ENCODE results near the gene LILRB4.
A peak's percentile ranks its signal among the peaks of the same experiment; 100 is the strongest.

LILRB4 gene

DNA sequence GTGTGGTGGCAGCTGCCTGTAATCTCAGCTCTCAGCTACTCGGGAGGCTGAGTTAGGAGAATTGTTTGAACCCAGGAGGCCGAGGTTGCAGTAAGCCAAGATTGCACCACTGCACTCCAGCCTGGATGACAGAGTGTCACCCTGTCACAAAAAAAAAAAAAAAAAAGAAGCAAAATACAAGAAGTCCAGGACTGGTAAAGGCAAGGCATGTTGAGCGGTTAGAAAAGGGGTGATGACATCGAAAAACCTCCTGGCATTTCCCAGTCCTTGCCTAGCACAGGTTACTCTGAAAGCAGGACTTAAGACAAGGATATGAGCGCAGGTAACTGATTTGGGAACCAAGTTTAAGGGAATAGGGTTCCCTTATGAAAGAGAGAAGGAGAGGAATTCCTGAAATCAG, 2.5 kb upstream of the LILRB4 start:
- H3K27me3 ChIP-seq (replicated peaks; ENCODE audit: control insufficient read depth, insufficient read depth, low read length): no peaks in the 10 kb centered on the region
- DNase-seq (ENCODE audit: extremely low read depth, insufficient read length): no peak
- TF ChIP-seq, protein P1, sequence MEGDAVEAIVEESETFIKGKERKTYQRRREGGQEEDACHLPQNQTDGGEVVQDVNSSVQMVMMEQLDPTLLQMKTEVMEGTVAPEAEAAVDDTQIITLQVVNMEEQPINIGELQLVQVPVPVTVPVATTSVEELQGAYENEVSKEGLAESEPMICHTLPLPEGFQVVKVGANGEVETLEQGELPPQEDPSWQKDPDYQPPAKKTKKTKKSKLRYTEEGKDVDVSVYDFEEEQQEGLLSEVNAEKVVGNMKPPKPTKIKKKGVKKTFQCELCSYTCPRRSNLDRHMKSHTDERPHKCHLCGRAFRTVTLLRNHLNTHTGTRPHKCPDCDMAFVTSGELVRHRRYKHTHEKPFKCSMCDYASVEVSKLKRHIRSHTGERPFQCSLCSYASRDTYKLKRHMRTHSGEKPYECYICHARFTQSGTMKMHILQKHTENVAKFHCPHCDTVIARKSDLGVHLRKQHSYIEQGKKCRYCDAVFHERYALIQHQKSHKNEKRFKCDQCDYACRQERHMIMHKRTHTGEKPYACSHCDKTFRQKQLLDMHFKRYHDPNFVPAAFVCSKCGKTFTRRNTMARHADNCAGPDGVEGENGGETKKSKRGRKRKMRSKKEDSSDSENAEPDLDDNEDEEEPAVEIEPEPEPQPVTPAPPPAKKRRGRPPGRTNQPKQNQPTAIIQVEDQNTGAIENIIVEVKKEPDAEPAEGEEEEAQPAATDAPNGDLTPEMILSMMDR (IDR thresholded peaks at IDR 0.05; ENCODE audit: insufficient read depth, low read length, poor library complexity, severe bottlenecking): no peak
- no peaks in the 10 kb centered on the region for H3K36me3 ChIP-seq (ENCODE audit: control insufficient read depth, insufficient read depth, low read length)
- no peak overlapping the region for H3K4me3 ChIP-seq (replicated peaks; ENCODE audit: low read depth, low read length)

DNA sequence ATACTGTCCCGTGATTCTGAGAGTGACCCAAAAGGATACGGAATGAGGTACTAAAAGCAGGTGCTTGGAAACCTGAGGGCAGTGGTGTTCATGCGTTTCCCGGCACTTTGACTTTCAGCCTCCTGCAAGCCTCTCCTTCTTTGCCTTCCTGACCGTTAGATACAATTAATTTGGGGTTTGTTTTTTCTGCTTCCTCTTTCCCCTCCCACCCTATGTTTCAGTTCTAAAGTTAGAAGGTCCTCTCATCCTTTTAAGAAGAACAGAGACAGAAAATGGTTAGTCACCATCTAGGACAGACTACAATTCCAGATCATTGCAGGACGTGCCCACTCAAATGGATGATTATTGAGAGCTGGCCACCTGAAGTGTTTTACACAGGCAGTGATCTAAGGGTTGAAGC, 1.8 kb upstream of the LILRB4 start:
- no peaks in the 10 kb centered on the region for H3K36me3 ChIP-seq (ENCODE audit: control insufficient read depth, insufficient read depth, low read length)
- no peak overlapping the region for H3K4me3 ChIP-seq (replicated peaks; ENCODE audit: low read depth, low read length)
- H3K27me3 ChIP-seq (replicated peaks; ENCODE audit: control insufficient read depth, insufficient read depth, low read length): no peaks in the 10 kb centered on the region
- TF ChIP-seq, protein P1 (IDR thresholded peaks at IDR 0.05; ENCODE audit: insufficient read depth, low read length, poor library complexity, severe bottlenecking): no peak
- DNase-seq (ENCODE audit: extremely low read depth, insufficient read length): peak; percentile 50

DNA sequence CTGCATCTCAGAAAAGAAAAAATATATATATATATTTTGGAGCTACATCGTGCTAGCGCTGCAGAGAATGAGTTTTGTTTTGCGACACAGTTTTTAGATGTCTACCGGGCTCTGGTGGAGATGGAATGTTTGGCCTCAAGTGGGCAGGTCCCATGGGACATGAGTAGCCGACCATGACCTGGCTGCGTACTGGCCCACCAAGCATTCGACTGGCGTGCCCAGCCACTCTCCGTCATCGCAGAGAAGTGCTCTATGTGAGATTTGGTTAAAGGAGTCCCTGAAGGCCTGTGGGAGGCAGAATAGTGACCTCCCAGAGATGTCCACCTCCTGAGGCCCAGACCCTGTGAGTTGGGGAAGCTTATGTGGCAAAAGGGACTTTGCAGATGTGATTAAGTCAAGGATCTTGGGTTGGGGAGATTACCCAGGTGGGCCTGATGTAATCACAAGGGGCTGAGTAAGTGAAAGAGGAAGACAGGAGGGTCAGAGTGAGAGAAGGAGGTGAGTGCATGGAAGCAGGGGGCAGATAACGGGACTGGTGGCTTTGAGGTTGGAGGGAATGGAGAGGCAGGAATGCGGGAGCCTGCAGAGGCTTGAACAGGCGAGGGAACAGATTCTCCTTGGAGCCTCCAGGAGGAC, 821 bp upstream of the LILRB4 start:
- DNase-seq (ENCODE audit: extremely low read depth, insufficient read length): no peak
- peaks cover 2% of the 10 kb centered on the region; the same call in 1 of the 2 replicates for H3K36me3 ChIP-seq (ENCODE audit: control insufficient read depth, insufficient read depth, low read length)
- TF ChIP-seq, protein P1 (IDR thresholded peaks at IDR 0.05; ENCODE audit: insufficient read depth, low read length, poor library complexity, severe bottlenecking): no peak
- no peaks in the 10 kb centered on the region for H3K27me3 ChIP-seq (replicated peaks; ENCODE audit: control insufficient read depth, insufficient read depth, low read length)
- H3K4me3 ChIP-seq (replicated peaks; ENCODE audit: low read depth, low read length): peak overlapping the region; percentile 7; the same call in 1 of the 2 replicates

DNA sequence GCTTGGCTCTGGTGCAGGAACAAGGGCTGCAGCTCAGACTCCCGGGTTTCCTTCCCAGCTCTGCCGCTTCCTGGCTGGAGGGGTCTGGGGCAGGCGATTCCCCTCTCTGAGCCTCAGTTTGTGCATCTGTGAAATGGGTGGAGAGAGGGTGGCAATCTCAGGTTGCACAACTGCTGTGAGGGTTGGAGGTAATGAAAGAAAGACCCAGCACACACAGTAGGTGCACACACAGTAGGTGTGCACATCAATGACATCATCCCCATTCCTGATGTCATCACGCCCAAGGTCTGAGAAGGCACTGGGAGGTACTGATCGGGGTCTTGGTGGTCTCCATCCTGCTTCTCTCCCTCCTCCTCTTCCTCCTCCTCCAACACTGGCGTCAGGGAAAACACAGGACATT, 2.7 kb downstream of the LILRB4 start:
- peaks cover 2% of the 10 kb centered on the region; the same call in 1 of the 2 replicates for H3K36me3 ChIP-seq (ENCODE audit: control insufficient read depth, insufficient read depth, low read length)
- TF ChIP-seq, protein P1 (IDR thresholded peaks at IDR 0.05; ENCODE audit: insufficient read depth, low read length, poor library complexity, severe bottlenecking): no peak
- no peaks in the 10 kb centered on the region for H3K27me3 ChIP-seq (replicated peaks; ENCODE audit: control insufficient read depth, insufficient read depth, low read length)
- no peak overlapping the region for H3K4me3 ChIP-seq (replicated peaks; ENCODE audit: low read depth, low read length)
- DNase-seq (ENCODE audit: extremely low read depth, insufficient read length): no peak

DNA sequence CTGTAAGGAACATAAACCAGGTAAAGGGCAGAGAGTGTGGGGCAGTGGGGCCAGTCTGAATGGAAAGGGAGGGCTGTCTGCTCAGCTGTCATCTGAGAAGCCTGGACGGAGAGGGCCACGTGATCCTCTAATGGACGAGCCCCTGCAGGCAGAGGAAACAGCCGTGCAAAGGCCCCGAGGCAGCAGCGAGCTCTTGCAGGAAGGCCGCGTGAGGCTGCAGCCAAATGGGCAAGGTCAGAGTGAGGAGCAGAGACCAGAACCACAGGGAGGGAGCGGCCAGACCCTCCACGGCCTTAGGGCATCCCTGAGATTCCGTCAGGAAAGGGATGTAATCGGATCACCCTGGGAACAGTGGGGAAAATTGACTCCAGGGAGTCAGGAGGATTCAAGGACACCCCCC, 4.4 kb downstream of the LILRB4 start:
- H3K4me3 ChIP-seq (replicated peaks; ENCODE audit: low read depth, low read length): no peak overlapping the region

More for the DNA sequence above, 4.4 kb downstream of the LILRB4 start:
- Histone ChIP-seq H3K27me3 (replicated peaks; ENCODE audit: control insufficient read depth, insufficient read depth, low read length) (no peaks in the 10 kb centered on the region), H3K36me3 (ENCODE audit: control insufficient read depth, insufficient read depth, low read length) (peaks cover 2% of the 10 kb centered on the region; the same call in 1 of the 2 replicates)
- TF ChIP-seq, protein P1 (IDR thresholded peaks at IDR 0.05; ENCODE audit: insufficient read depth, low read length, poor library complexity, severe bottlenecking): no peak
- no peak for DNase-seq (ENCODE audit: extremely low read depth, insufficient read length)

Measured in GM06990 (cell line).